ENCODE measurements around the gene RASSF1. TPM values are rescaled to one million over a fixed set of nuclear protein-coding genes. Genes with fewer than 3 reads are reported as not detected.

The RASSF1 gene
- total and polyA plus RNA-seq, 10 of the 15 experiments (the other 5 are each of a cell fraction or from before 2014, with no cell fraction given) = 4.4 to 59.6 (median 37.2) TPM

DNA sequence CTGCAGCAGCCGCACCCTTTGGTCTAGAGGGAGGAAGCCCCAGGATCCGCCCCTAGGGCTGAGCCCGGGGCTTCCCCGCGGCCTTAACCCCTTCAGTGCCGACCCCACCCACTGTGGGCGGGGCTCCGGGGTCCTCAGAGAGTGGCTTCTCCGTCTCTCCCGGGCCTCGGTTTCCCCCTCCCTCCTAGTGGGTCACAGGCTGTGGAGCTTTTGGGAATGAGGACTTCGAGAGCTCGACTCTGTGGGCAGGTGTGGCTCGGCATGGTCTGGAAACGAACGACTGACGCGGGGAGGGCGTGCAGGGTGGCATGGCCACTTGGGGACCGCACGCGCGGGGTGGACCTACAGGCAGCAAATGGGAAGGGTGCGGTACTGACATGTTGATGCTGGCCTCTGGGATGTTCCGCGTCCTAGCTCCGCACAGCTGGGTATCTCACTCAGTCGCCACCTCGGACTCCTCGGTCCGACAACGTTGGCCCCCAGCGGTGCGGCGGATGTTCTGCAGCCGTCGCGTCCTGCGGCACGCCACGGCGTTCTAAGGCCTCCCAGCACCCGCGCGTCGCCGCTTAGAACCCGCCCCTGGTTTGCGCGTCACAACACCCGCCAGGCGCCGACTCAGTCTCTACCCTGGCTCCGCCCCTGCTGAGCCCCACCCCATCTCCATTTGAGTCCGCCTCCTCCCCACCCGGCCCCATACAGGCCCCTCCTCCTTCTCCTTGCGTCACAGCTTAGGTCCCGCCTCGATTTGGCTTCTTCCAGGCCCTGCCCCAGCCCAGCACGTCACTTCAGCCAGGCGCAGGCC, 41.6 kb downstream of the RASSF1 start, which contains the start of the genes HYAL3 and NAA80 (continued):
- TF ChIP-seq TAF1 (IDR thresholded peaks at IDR 0.05; ENCODE audit: borderline replicate concordance, low read depth, low read length) (0 out of 2 replicates have a peak, but pooled peaks have one; percentile 44), IRF4 (IDR thresholded peaks at IDR 0.05; ENCODE audit: low read depth, low read length) (no peak), NR2F1 (conservative IDR thresholded peaks at IDR 0.05) (peak; percentile 51; the same call in 1 of the 2 replicates), YY1 (IDR thresholded peaks at IDR 0.05; ENCODE audit: low read depth, low read length) (0 out of 2 replicates have a peak, but pooled peaks have one; percentile 12), SMARCA5 (IDR thresholded peaks at IDR 0.05) (peak; percentile 94), WRNIP1 (IDR thresholded peaks at IDR 0.05; ENCODE audit: borderline replicate concordance, low read depth, low read length) (no peak), JUND (IDR thresholded peaks at IDR 0.05; ENCODE audit: low read depth, low read length) (no peak), FOS (IDR thresholded peaks at IDR 0.05; ENCODE audit: borderline replicate concordance, extremely low read depth, insufficient read length) (no peak), SMAD5 (IDR thresholded peaks at IDR 0.05; ENCODE audit: low read depth) (peak; percentile 27; the same call in 1 of the 2 replicates), MEF2A (IDR thresholded peaks at IDR 0.05; ENCODE audit: insufficient read depth, low read depth, low read length) (no peak), KDM1A (IDR thresholded peaks at IDR 0.05; ENCODE audit: borderline replicate concordance) (no peak), KAT2A (conservative IDR thresholded peaks at IDR 0.05; ENCODE audit: control insufficient read depth, low read depth, low read length) (no peak), JUNB (IDR thresholded peaks at IDR 0.05) (no peak), KLF5 (IDR thresholded peaks at IDR 0.05; ENCODE audit: partially characterized antibody) (peak; percentile 50), SREBF2 (IDR thresholded peaks at IDR 0.05; ENCODE audit: low read length) (no peak), HCFC1 (IDR thresholded peaks at IDR 0.05; ENCODE audit: low read length) (peak; percentile 40; the same call in 1 of the 2 replicates), BRCA1 (IDR thresholded peaks at IDR 0.05; ENCODE audit: low read depth, low read length) (no peak), RFX5 (IDR thresholded peaks at IDR 0.05; ENCODE audit: low read depth, low read length) (no peak), TBL1XR1 (IDR thresholded peaks at IDR 0.05; ENCODE audit: low read depth, low read length) (no peak), NFYA (IDR thresholded peaks at IDR 0.05; ENCODE audit: borderline replicate concordance, low read depth, low read length) (no peak)
- TF ChIP-seq, protein P1, sequence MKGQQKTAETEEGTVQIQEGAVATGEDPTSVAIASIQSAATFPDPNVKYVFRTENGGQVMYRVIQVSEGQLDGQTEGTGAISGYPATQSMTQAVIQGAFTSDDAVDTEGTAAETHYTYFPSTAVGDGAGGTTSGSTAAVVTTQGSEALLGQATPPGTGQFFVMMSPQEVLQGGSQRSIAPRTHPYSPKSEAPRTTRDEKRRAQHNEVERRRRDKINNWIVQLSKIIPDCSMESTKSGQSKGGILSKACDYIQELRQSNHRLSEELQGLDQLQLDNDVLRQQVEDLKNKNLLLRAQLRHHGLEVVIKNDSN (IDR thresholded peaks at IDR 0.05; ENCODE audit: borderline replicate concordance, extremely low read length, insufficient read depth, low read depth, low read length) = no peak
- TF ChIP-seq, protein P2, sequence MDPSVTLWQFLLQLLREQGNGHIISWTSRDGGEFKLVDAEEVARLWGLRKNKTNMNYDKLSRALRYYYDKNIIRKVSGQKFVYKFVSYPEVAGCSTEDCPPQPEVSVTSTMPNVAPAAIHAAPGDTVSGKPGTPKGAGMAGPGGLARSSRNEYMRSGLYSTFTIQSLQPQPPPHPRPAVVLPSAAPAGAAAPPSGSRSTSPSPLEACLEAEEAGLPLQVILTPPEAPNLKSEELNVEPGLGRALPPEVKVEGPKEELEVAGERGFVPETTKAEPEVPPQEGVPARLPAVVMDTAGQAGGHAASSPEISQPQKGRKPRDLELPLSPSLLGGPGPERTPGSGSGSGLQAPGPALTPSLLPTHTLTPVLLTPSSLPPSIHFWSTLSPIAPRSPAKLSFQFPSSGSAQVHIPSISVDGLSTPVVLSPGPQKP (IDR thresholded peaks at IDR 0.05; ENCODE audit: low read depth, low read length) = no peak
- TF ChIP-seq, protein P3, sequence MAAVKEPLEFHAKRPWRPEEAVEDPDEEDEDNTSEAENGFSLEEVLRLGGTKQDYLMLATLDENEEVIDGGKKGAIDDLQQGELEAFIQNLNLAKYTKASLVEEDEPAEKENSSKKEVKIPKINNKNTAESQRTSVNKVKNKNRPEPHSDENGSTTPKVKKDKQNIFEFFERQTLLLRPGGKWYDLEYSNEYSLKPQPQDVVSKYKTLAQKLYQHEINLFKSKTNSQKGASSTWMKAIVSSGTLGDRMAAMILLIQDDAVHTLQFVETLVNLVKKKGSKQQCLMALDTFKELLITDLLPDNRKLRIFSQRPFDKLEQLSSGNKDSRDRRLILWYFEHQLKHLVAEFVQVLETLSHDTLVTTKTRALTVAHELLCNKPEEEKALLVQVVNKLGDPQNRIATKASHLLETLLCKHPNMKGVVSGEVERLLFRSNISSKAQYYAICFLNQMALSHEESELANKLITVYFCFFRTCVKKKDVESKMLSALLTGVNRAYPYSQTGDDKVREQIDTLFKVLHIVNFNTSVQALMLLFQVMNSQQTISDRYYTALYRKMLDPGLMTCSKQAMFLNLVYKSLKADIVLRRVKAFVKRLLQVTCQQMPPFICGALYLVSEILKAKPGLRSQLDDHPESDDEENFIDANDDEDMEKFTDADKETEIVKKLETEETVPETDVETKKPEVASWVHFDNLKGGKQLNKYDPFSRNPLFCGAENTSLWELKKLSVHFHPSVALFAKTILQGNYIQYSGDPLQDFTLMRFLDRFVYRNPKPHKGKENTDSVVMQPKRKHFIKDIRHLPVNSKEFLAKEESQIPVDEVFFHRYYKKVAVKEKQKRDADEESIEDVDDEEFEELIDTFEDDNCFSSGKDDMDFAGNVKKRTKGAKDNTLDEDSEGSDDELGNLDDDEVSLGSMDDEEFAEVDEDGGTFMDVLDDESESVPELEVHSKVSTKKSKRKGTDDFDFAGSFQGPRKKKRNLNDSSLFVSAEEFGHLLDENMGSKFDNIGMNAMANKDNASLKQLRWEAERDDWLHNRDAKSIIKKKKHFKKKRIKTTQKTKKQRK (IDR thresholded peaks at IDR 0.05; ENCODE audit: low read depth, low read length) = no peak
- TF ChIP-seq, protein P4, sequence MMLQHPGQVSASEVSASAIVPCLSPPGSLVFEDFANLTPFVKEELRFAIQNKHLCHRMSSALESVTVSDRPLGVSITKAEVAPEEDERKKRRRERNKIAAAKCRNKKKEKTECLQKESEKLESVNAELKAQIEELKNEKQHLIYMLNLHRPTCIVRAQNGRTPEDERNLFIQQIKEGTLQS (IDR thresholded peaks at IDR 0.05; ENCODE audit: borderline replicate concordance, extremely low read depth, low read depth, low read length) = no peak
- TF ChIP-seq, protein P5, sequence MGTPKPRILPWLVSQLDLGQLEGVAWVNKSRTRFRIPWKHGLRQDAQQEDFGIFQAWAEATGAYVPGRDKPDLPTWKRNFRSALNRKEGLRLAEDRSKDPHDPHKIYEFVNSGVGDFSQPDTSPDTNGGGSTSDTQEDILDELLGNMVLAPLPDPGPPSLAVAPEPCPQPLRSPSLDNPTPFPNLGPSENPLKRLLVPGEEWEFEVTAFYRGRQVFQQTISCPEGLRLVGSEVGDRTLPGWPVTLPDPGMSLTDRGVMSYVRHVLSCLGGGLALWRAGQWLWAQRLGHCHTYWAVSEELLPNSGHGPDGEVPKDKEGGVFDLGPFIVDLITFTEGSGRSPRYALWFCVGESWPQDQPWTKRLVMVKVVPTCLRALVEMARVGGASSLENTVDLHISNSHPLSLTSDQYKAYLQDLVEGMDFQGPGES (IDR thresholded peaks at IDR 0.05) = no peak

Measured in GM12878 (cell line).